ENCODE measurements around the gene CLGN. TPM values are rescaled to one million over a fixed set of nuclear protein-coding genes. Genes with fewer than 3 reads are reported as not detected.

The CLGN gene
- total and polyA plus RNA-seq, 2 of the 4 experiments (the other 2 are of a cell fraction) = 0.36 to 0.75 TPM

GRCh38 chr4:140448830-140449229 is 21.4 kb upstream of the CLGN start:
- ChIA-PET POLR2A (ENCODE audit: unreplicated experiment) (no interaction called here), CTCF (interaction anchor here (0.9 to 1.9 kb wide), 2 partner anchors 22 to 75 kb away, joined by 3 to 6 read pairs; partner anchors contain the start of genes CLGN and ELMOD2)
- intact Hi-C loops (cut with micrococcal nuclease) (no loop called here), in situ Hi-C loops (cut with MboI; ENCODE audit: low sequenced_read_pairs) (no loop called here), dilution Hi-C loops (cut with HindIII; ENCODE audit: low sequenced_read_pairs, unreplicated experiment) (no loop called here)
- H3K36me3 ChIP-seq (ENCODE audit: control insufficient read depth, insufficient read depth, low read length) = no peaks in the 10 kb centered on the region
- no peaks in the 10 kb centered on the region for H4K20me1 ChIP-seq (ENCODE audit: insufficient read depth, low read length)
- H3K9me1 ChIP-seq (ENCODE audit: insufficient read depth, low read length) = no peaks in the 10 kb centered on the region
- H3K18ac ChIP-seq (ENCODE audit: low read depth, low read length) = no peak overlapping the region
- H3K27ac ChIP-seq (ENCODE audit: insufficient read depth, low read length) = no peak overlapping the region
- no peak overlapping the region for H3K4me3 ChIP-seq (ENCODE audit: insufficient read depth, low read depth, low read length)
- H3K56ac ChIP-seq (ENCODE audit: extremely low read depth, insufficient read depth, low read length) = no peak overlapping the region
- no peak overlapping the region for H3K14ac ChIP-seq (replicated peaks; ENCODE audit: low read depth, low read length)
- no peaks in the 10 kb centered on the region for H3K9me3 ChIP-seq (ENCODE audit: control insufficient read depth, insufficient read depth, low read length)
- H2BK20ac ChIP-seq (ENCODE audit: low read depth, low read length) = no peak overlapping the region
- TF ChIP-seq MXI1 (IDR thresholded peaks at IDR 0.05; ENCODE audit: borderline replicate concordance, low read depth, low read length) = no peak
- no peak for TF ChIP-seq BHLHE40 (IDR thresholded peaks at IDR 0.05; ENCODE audit: low read depth, low read length)
- TF ChIP-seq CTCF (conservative IDR thresholded peaks at IDR 0.05; ENCODE audit: low read depth, low read length) = no peak
- TF ChIP-seq RFX5 (IDR thresholded peaks at IDR 0.05; ENCODE audit: low read depth, low read length) = no peak
- TF ChIP-seq FOS (IDR thresholded peaks at IDR 0.05; ENCODE audit: low read depth, low read length) = no peak
- no peak for TF ChIP-seq MAZ (IDR thresholded peaks at IDR 0.05; ENCODE audit: borderline replicate concordance, low read depth, low read length)
- TF ChIP-seq POLR2A (IDR thresholded peaks at IDR 0.05; ENCODE audit: low read depth, low read length) = no peak
- H3K4me2 ChIP-seq (ENCODE audit: low read depth, low read length) = no peak overlapping the region
- H4K8ac ChIP-seq (ENCODE audit: low read depth in 2 of 2, low read length in 2 of 2) = no peak overlapping the region
- H3K27me3 ChIP-seq (ENCODE audit: control insufficient read depth, insufficient read depth, low read length) = peaks cover 8% of the 10 kb centered on the region; the same call in 1 of the 2 replicates
- no peak overlapping the region for H3K4ac ChIP-seq (ENCODE audit: low read depth, low read length)
- H3K9ac ChIP-seq (ENCODE audit: low read depth, low read length) = no peak overlapping the region
- no peak overlapping the region for H2AK5ac ChIP-seq (ENCODE audit: low read depth, low read length)
- H2BK5ac ChIP-seq (ENCODE audit: low read depth, low read length, poor library complexity, severe bottlenecking) = no peak overlapping the region
- H2BK15ac ChIP-seq (ENCODE audit: low read depth, low read length) = no peak overlapping the region
- H2BK120ac ChIP-seq (ENCODE audit: low read depth, low read length) = no peak overlapping the region
- no peaks in the 10 kb centered on the region for H3K79me1 ChIP-seq (ENCODE audit: low read depth in 1 of 2, low read length in 2 of 2)
- no TSS peak for BruUV-seq (replicated peaks)
- H2AK9ac ChIP-seq (replicated peaks; ENCODE audit: low read depth, low read length, poor library complexity) = no peak overlapping the region
- DNase-seq = no peak
- ATAC-seq (ENCODE audit: low read depth) = no peak
- no peak overlapping the region for H4K91ac ChIP-seq (ENCODE audit: insufficient read depth, low read depth, low read length)
- no peak overlapping the region for H4K5ac ChIP-seq (ENCODE audit: low read depth, low read length)
- H3K4me1 ChIP-seq (ENCODE audit: control insufficient read depth, insufficient read depth, low read length) = no peaks in the 10 kb centered on the region
- no CpG with 5 or more reads among the region's 2 CpGs for WGBS, 2 experiments (ENCODE audit: extremely low coverage in 2 of 2, insufficient read length in 1 of 2)
- H2AFZ ChIP-seq (replicated peaks; ENCODE audit: low read length, poor library complexity) = no peak overlapping the region
- H3K23ac ChIP-seq (ENCODE audit: low read depth, low read length) = no peak overlapping the region

Data from IMR-90 (cell line).